ENCODE results near the gene TXK. TPM values are rescaled to one million over a fixed set of nuclear protein-coding genes. Genes with fewer than 3 reads are reported as not detected.
"Not testable (repeated sequence)": the region's sequence is repeated elsewhere in the genome, so short reads cannot be mapped to it uniquely, and the experiment has no call there.

The TXK gene
- total and polyA plus RNA-seq, 2 donors from 2014 or later = 0.26 to 7.9 TPM

DNA sequence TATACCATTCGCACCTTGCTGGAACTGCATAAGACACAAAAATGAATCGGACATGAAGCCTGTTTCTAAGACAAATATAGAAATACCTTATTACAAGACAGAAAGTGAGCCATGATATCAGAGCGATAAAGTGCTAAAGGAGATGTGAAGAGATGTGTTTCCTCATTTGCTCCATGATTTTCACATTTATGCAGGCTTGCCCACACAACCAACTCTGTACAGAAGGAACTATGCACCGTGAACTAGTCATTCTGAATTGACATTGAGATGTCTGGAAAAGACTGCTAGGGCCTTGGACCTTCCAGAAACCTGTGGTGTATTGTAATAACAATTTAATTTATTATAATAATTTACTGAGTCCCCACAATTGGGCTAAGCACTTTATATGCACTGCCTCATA, 38.6 kb upstream of the TXK start:
- TF ChIP-seq, protein P1, sequence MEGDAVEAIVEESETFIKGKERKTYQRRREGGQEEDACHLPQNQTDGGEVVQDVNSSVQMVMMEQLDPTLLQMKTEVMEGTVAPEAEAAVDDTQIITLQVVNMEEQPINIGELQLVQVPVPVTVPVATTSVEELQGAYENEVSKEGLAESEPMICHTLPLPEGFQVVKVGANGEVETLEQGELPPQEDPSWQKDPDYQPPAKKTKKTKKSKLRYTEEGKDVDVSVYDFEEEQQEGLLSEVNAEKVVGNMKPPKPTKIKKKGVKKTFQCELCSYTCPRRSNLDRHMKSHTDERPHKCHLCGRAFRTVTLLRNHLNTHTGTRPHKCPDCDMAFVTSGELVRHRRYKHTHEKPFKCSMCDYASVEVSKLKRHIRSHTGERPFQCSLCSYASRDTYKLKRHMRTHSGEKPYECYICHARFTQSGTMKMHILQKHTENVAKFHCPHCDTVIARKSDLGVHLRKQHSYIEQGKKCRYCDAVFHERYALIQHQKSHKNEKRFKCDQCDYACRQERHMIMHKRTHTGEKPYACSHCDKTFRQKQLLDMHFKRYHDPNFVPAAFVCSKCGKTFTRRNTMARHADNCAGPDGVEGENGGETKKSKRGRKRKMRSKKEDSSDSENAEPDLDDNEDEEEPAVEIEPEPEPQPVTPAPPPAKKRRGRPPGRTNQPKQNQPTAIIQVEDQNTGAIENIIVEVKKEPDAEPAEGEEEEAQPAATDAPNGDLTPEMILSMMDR (IDR thresholded peaks at IDR 0.05; ENCODE audit: borderline replicate concordance, extremely low read depth, insufficient read depth) = no peak
- FAIRE-seq (no peak), DNase-seq (no peak)
- Histone ChIP-seq H3K4me1 (ENCODE audit: control insufficient read depth in 2 of 3, insufficient read depth in 2 of 3, low read depth in 1 of 3, low read length in 3 of 3) (peaks cover 0 to 6% (median 0%) of the 10 kb centered on the region in 3 donors), H3K9ac (ENCODE audit: low read length in 3 of 3) (no peak overlapping the region), H3K4me3 (ENCODE audit: low read length in 3 of 3) (no peak overlapping the region), H3K9me3 (ENCODE audit: control insufficient read depth in 2 of 3, insufficient read depth in 1 of 3, low read length in 3 of 3) (no peaks in the 10 kb centered on the region), H3K27me3 (ENCODE audit: control insufficient read depth, insufficient read depth, low read length) (no peaks in the 10 kb centered on the region), H3K36me3 (ENCODE audit: control insufficient read depth in 2 of 3, insufficient read depth in 3 of 3, low read length in 3 of 3) (no peaks in the 10 kb centered on the region), H3K27ac (ENCODE audit: low read depth in 2 of 2, low read length in 2 of 2) (no peak overlapping the region)
- intact Hi-C loops (cut with DNase I) = no loop called here

DNA sequence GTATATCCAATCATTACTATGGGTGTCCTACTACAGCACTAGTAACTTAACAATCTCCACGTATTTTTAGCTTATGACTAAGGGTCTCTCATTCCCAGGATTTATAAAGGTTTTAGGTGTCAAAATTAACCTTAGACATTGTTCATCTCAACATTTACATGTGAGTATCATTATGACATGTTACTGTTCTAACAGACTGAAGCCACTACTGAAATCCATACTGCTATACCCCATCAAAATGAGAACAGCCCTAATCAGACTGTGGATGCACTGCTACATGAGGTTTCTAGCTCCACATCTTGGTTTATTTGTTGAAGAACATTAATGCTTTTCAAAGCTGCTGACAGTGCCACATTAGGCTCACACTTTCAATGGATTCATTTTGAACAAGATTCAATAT, 35.6 kb upstream of the TXK start:
- Histone ChIP-seq H3K9ac (ENCODE audit: low read length in 3 of 3) (no peak overlapping the region), H3K4me3 (ENCODE audit: low read length in 3 of 3) (no peak overlapping the region), H3K36me3 (ENCODE audit: control insufficient read depth in 2 of 3, insufficient read depth in 3 of 3, low read length in 3 of 3) (peaks cover 0 to 3% (median 0%) of the 10 kb centered on the region in 3 donors), H3K27ac (ENCODE audit: low read depth in 2 of 2, low read length in 2 of 2) (no peak overlapping the region), H3K9me3 (ENCODE audit: control insufficient read depth in 2 of 3, insufficient read depth in 1 of 3, low read length in 3 of 3) (no peaks in the 10 kb centered on the region), H3K27me3 (ENCODE audit: control insufficient read depth, insufficient read depth, low read length) (no peaks in the 10 kb centered on the region), H3K4me1 (ENCODE audit: control insufficient read depth in 2 of 3, insufficient read depth in 2 of 3, low read depth in 1 of 3, low read length in 3 of 3) (peaks cover 0 to 6% (median 0%) of the 10 kb centered on the region in 3 donors)
- TF ChIP-seq, protein P1 (IDR thresholded peaks at IDR 0.05; ENCODE audit: borderline replicate concordance, extremely low read depth, insufficient read depth) = no peak
- intact Hi-C loops (cut with DNase I) = no loop called here
- no peak for FAIRE-seq
- no peak for DNase-seq

DNA sequence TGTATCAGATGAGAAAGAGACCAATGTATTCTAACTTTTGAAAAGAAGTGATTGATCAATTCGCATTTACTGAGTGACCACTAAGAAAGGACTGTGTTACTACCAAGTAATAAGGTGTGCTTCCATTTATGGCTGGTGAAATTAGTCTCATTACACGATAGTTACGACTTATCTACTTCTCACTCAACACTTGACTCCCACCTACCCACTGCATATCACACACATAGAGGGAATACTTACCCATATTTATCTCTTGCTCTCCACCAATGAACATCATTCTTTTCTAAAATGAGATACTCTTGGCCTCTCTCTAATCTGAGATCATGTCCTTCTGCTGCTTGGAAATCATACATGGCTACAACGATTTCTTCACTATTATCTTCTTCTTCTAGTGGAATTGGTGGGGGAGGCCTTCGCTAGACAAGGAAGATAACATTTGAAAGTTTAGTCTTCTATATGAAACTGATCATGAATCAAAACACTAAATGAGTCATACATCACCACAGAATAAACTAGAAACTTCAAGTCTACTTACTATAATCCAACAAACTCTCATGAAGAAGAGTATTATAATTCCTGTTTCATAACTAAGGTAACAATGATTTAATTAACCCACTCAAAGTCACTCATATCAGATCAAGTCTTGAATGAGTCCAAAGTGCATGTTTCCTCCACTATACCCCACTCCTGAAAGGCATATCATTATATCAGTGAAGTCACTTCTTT, 33.7 kb upstream of the TXK start:
- H3K27me3 ChIP-seq (ENCODE audit: control insufficient read depth, insufficient read depth, low read length) = no peaks in the 10 kb centered on the region
- H3K36me3 ChIP-seq (ENCODE audit: control insufficient read depth in 2 of 3, insufficient read depth in 3 of 3, low read length in 3 of 3) = peaks cover 0 to 3% (median 0%) of the 10 kb centered on the region in 3 donors
- no peak overlapping the region for H3K9ac ChIP-seq (ENCODE audit: low read length in 3 of 3)
- H3K27ac ChIP-seq (ENCODE audit: low read depth in 2 of 2, low read length in 2 of 2) = no peak overlapping the region
- TF ChIP-seq, protein P1 (IDR thresholded peaks at IDR 0.05; ENCODE audit: borderline replicate concordance, extremely low read depth, insufficient read depth) = no peak
- H3K4me3 ChIP-seq (ENCODE audit: low read length in 3 of 3) = no peak overlapping the region
- H3K9me3 ChIP-seq (ENCODE audit: control insufficient read depth in 2 of 3, insufficient read depth in 1 of 3, low read length in 3 of 3) = no peaks in the 10 kb centered on the region
- intact Hi-C loops (cut with DNase I) = no loop called here
- no peak for DNase-seq
- FAIRE-seq = no peak
- H3K4me1 ChIP-seq (ENCODE audit: control insufficient read depth in 2 of 3, insufficient read depth in 2 of 3, low read depth in 1 of 3, low read length in 3 of 3) = no peaks in the 10 kb centered on the region

DNA sequence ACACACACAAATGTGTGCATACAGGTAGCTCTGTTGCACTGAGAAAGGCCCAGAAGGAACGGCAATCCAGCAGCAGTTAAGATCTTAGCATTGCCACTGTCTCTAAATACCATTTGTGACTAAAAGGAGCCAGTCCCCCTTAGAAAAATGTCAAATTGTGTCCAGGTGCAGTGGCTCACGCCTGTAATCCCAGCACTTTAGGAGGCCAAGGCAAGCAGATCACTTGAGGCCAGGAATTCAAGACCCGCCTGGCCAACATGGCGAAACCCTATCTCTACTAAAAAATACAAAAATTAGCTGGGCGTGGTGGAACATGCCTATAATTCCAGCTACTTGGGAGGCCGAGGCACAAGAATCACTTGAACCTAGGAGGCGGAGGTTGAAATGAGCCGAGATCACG, 30.5 kb upstream of the TXK start:
- DNase-seq; H3K36me3 ChIP-seq (ENCODE audit: control insufficient read depth in 2 of 3, insufficient read depth in 3 of 3, low read length in 3 of 3); H3K27ac ChIP-seq (ENCODE audit: low read depth in 2 of 2, low read length in 2 of 2); H3K9ac ChIP-seq (ENCODE audit: low read length in 3 of 3); FAIRE-seq; H3K4me3 ChIP-seq (ENCODE audit: low read length in 3 of 3); H3K9me3 ChIP-seq (ENCODE audit: control insufficient read depth in 2 of 3, insufficient read depth in 1 of 3, low read length in 3 of 3); H3K27me3 ChIP-seq (ENCODE audit: control insufficient read depth, insufficient read depth, low read length); intact Hi-C loops (cut with DNase I); H3K4me1 ChIP-seq (ENCODE audit: control insufficient read depth in 2 of 3, insufficient read depth in 2 of 3, low read depth in 1 of 3, low read length in 3 of 3): not testable (repeated sequence)

All from kidney (tissue), 14 donors.